Fibroblast of gingiva (primary cell): ENCODE data around the gene TMEFF2.

Experiments
- DNase-seq: peaks from one replicate; pipeline ENCODE4 v3.0.0-alpha.2; 2011; ENCODE audit warnings: low read depth

The TMEFF2 gene

DNA sequence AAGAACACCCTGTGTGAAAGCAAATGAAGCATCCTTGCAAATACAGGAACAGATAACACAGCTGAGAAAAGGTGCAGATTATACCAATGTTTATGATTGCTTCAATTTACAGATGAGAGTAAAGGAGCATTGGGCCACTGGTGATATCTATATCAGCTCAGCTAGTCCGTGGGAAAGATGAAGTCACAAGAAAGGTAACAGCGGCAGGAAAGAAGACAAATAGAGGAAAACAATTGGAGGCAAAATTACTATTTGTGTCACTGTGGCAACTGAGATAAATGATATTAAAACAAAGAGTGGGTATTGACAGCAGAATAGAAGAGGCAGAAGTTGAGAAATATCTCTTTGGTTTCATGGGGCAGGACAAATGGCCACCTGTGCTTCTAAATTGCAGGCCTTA lies 226.6 kb downstream of the TMEFF2 start:
- DNase-seq = no peak

DNA sequence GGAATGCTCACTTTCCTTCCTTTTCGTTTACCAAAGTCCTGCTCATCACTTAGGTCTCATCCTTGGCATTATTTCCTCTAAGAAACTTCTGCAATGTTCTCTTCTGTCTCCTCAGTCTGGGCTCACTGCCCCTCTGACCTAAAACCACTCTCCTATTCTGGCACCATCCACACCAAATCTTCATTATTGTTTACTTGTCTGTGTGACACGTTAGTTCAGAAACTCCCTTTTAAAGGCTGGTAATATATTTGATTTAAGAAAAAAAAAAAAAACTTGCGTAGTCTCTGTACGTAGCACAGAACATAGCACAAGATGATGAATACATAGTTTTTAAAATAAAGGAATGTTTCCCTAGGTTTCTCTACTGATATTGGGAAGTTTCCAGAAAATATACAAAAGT lies 229.0 kb downstream of the TMEFF2 start:
- no peak for DNase-seq

GRCh38 chr2:191961556-191961955 lies 233.2 kb downstream of the TMEFF2 start:
- no peak for DNase-seq

- DNase-seq = no peak
These were observed 235.5 kb downstream of the TMEFF2 start for GRCh38 chr2:191959209-191959608.

DNA sequence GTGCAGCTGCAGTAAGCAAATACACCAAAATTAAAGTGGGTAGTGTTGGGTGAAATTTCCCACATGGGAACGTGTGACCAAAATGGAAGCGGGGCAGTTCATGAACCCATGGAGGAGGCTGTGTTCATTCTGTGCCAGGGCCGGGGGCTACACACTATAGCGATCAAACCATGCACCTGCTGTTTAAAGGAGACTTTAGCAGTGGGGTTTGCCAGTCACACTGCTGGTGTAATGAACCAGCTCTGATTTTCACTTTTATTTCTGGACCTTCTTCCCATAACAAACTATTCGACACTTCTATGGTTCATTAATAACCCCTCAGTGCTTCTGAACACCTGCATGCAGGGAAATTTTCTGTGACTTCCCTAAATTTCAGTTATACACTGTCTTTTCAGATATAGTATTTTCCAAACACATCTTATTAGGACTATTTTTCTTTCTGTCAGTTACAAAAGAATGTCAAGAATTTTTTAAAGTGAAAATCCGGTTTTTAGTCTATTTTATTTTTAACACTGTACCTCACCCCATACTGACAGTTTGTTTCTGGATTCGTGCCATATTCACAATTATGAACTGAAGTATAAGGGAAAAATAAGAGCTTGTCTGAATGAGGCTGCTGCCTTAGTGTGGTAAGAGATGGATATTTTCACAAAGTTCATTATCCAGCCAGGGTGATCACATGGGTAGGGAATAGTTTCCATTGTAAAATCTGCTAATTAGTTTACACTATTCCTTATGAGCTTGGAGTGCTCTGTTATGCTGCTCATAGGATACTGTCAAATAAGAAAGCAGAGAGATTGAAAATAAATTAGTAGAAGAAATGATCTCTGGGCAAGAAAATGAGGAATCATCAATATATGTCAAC lies 236.5 kb downstream of the TMEFF2 start:
- no peak for DNase-seq

DNA sequence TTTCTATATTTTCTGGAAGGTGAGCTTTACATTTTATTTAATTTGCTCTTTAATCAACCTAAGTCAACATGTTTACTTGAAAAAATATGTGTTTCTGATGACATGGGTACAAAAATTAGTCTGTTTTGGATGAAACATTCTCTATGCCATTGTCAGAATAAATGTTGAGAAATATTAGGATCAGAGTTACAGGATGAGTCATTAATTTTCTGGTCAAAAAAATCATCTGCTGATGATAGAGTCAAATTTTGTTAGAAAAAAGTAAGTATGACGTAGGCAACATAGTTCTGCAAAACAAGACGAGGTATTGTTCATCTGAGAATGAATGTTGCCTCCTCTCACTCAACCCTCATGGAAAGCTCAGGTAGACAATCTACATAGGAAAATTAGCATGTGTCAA lies 240.3 kb downstream of the TMEFF2 start:
- DNase-seq = peak; percentile 37

DNA sequence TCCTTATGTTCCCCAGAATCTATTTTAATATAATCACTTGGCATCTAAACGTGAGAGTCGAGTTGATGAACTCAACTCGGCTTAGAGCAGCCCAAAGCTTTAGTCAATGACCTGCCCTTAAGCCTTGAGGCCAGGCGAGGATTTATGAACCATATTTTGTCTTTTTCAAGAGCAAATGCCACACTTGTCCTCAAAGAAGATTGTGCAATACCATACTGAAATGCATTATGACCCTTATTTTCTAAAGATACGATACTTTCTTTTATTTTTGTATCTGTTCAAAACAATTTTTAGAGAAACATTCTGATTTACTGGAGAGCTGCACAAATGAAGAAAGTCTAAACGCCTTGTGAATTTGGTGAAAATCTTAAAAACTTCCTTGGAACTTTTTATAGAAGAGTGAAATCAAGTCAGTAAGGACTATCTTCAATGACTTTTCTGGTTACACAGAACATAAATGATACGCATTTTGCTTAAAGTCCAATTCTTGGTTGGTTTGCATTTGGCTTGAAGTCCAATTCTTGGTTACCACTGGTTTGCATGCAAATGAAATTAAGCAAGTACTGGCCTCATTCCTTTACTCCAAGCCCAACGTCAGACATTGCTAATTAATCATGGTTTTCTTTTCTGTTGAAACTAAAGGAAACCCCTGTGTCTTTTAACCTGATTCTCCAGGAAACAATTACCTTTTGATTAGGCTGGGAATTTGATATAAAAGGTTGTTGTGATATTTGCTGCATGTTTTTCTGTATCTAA lies 242.0 kb downstream of the TMEFF2 start:
- no peak for DNase-seq

DNA sequence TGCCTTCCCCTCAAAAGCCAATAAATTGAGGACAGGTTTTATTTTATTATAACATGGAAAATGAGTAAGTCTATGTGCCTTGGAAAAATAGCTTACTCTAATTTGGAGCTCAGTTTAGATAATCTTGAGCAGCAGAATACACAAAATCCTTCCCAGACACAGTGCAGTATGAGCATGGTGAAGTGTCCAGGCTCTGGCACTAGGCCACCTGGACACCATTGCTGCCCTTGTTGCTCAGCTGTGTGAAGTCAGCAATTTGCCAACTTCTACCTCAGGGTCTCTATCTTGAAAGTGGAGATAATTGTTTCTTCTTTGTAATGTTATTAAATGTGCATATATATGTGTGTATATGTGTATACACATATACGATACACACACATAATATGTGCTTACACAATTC lies 242.9 kb downstream of the TMEFF2 start:
- no peak for DNase-seq

DNA sequence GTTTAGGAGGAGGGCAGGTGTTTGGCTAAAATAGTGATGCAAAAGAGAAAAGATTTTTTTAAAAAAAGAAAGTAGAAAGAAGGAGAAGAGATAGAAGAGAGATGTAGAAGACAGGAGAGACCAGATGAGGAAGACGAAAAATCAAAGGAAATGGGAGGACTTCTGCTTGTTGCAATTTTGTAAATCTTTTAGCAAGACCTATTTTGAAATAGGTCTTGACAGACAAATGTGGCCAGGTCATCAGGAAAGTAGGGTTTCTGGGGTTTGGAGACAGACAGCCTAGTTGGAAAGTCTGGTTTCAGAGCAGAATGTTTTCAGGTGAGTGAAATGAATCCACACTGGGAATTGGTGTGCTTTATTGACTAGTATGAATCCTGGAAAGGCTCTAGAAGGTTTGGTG lies 243.4 kb downstream of the TMEFF2 start:
- no peak for DNase-seq

GRCh38 chr2:191950132-191950874 lies 244.4 kb downstream of the TMEFF2 start:
- DNase-seq = peak; percentile 41

DNA sequence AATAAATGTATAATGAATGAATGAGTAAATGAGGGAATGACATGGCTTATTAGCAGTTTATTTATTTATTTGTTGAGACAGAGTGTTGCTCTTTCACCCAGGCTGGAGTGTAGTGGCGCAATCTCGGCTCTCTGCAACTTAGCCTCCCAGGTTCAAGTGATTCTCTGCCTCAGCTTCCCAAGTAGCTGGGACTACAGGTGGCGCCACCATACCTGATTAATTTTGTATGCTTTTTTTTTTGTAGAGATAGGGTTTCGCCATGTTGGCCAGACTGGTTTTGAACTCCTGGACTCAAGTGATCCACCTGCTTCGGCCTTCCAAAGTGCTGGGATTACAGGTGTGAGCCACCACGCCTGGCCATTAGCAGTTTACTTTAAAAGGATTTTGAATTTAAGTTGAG lies 247.5 kb downstream of the TMEFF2 start:
- no peak for DNase-seq

DNA sequence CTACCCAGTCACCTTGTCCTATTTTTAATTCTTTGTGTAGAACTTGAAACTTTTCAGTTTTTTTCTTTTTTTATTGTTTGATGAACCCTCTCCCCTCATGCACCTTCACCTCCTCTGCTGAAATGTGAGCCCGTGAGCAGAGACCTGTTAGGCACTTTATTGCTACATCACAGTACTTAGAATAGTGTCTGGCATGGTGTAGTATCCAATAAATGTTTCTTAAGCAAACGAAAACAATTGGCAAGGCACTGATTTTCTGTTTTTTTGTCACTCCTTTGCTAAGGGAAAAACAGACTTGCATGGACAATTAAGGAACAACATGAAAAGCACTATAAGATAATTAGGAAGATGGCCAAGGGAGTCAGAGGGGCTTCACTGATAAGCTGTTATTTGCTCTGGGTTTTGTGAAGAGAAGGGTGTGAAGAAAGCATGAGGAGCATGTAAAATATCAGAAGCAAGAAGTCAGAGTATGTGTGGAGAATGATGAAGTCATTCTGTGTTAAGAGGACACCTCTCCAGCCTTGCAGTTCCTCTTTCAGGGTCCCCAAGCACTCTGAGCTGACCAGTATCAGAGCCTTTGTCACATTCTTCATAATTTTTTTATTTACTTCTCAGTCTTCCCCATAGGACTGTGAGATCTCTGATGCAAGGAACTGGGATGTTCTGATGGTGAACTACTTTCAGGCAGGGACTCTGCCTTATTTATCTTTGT lies 248.1 kb downstream of the TMEFF2 start:
- DNase-seq = peak; percentile 28

- no peak for DNase-seq
These were observed 249.1 kb downstream of the TMEFF2 start for GRCh38 chr2:191945623-191946022.

GRCh38 chr2:191942739-191943103 lies 252.0 kb downstream of the TMEFF2 start:
- peak; percentile 47 for DNase-seq

GRCh38 chr2:191942090-191942738 lies 252.5 kb downstream of the TMEFF2 start:
- peak; percentile 38 for DNase-seq

GRCh38 chr2:191941376-191941929 lies 253.3 kb downstream of the TMEFF2 start:
- DNase-seq = no peak

DNA sequence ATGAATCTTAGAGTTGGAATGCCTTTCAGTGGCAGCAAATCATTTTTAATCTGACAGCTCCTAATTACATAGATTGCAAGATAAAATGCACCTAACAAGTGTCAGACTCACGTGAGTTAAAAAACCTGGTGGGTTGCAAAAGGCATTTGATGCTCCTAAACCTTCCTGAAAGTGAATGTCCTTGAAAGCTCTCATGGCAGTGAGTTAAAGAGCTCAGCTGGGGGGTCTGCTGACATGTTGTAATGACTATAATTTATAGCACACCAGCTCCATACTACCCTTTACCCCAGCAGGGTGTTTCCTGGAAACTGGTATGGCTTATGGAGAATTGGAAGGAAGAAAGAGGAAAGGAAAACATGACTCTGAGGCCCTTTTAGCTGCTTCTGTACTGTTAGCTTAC lies 256.0 kb downstream of the TMEFF2 start:
- no peak for DNase-seq

DNA sequence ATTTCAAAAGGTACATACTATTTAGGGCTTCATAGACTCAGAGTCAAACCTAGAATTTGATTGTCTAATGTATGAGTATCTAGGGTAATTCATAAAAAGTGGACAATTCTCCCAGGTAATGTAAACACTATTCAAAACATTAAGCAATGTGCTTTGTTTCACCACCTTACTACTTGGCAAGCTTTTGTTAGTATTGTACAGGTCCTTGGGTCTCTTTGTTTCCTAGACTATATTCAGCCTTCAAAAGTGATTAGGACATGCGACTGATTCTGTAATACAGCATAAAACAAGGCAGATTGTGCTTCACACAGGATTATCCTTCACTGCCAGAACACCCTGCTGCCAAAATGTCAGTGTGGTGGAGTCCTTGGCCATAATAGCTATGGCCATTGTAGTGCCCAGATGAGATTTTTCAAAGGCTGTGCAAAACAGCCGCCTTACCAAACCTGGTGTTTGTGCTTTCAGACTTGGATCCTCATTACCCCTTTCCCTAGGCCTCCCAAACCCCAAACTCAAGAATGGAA lies 257.8 kb downstream of the TMEFF2 start:
- no peak for DNase-seq

- DNase-seq = peak; percentile 30
These were observed 259.5 kb downstream of the TMEFF2 start for GRCh38 chr2:191935247-191935646.

GRCh38 chr2:191933307-191934105 lies 261.2 kb downstream of the TMEFF2 start:
- no peak for DNase-seq
